Peyer's patch (tissue), 4 donors: Measurements from ENCODE around the gene WLS. TPM values are rescaled to one million over a fixed set of nuclear protein-coding genes. Genes with fewer than 3 reads are reported as not detected.
"Not testable (repeated sequence)": the region's sequence is repeated elsewhere in the genome, so short reads cannot be mapped to it uniquely, and the experiment has no call there.

ENCODE experiments used
- DNase-seq, 3 donors: peaks; one replicate each; pipeline ENCODE4 v3.0.0-alpha.2; 2017 to 2019
- H3K27ac ChIP-seq, 4 donors: fragments of 200-600 bp; sonication (generic); one replicate each; pipeline ENCODE4 v1.5.1; 2016 to 2019
- H3K27me3 ChIP-seq, 2 donors: fragments of 200-600 bp; sonication (generic); one replicate each; pipeline ENCODE4 v1.5.1; 2019
- H3K36me3 ChIP-seq, 3 donors: fragments of 200-600 bp; sonication (generic); one replicate each; pipeline ENCODE4 v1.5.1; 2016 to 2019
- H3K4me1 ChIP-seq, 4 donors: fragments of 200-600 bp; sonication (generic); one replicate each; pipeline ENCODE4 v1.5.1; 2016 to 2019
- H3K4me3 ChIP-seq, 4 donors: fragments of 200-600 bp; sonication (generic); 1 replicate in 3 of 4; 2 replicates in 1 of 4; pipeline ENCODE4 v1.5.1; 2016 to 2019; ENCODE audit warnings: mild to moderate bottlenecking in 1 of 4
- H3K9me3 ChIP-seq, 4 donors: fragments of 200-600 bp; sonication (generic); one replicate each; pipeline ENCODE4 v1.5.1; 2016 to 2019; ENCODE audit warnings: mild to moderate bottlenecking in 1 of 4
- POLR2A ChIP-seq, 2 donors: fragments of 450-650 bp; IDR thresholded peaks; one replicate each; pipeline ENCODE4 v1.5.1; 2017; ENCODE audit warnings: antibody characterized with exemption in 2 of 2, mild to moderate bottlenecking in 2 of 2, moderate library complexity in 2 of 2
- total RNA-seq, 4 donors: library from RNA; depleted of rRNA; stranded (reverse); fragments of >200 nt; gene quantifications; one replicate each; pipeline ENCODE4 v1.1.0, GENCODE V29; 2016
- TF ChIP-seq, protein P1 (sequence below), 6 experiments: fragments of 450-650 bp in 4 of 6; fragments of 200-600 bp in 2 of 6; sonication (generic) in 1 of 6; IDR thresholded peaks; one replicate each; pipeline ENCODE4 v1.5.1; 2017 to 2019; ENCODE audit warnings: antibody characterized with exemption in 6 of 6, mild to moderate bottlenecking in 3 of 6, moderate library complexity in 1 of 6

WLS gene
- total RNA-seq, 4 donors from 2014 or later = 46.1 to 140 (median 73.8) TPM

DNA sequence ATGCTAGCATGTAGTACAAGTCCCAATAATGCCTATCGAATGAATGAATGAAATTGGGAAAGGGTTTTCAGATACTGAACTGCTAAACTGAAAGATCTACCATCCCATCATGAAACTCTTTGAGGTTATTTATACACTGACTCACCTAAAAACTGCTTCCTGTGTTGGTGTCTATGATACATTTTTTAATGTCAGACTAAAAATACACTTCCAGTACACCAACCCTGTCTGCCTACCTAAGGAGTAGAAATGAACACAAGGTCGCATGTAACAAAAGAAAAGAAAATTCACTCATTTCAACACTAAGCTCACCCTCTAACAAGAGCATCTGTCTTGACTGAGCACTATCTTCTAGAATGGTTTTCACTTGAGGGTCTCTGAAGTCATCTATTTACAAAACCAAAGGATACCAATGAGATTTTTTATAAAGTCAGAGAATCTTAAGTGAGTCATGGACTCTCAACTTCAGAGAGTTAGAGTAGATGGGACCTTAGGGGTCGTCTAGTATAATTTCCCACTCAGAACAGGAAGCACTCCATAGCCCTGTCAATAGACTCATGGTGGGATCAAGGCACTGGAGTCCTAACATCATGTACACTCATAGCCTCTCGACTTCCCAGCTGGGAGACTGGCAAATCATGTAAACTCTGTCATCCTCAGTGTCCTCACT, 53.4 kb downstream of the WLS start:
- Histone ChIP-seq H3K27me3 (no peaks in the 10 kb centered on the region), H3K9me3 (no peaks in the 10 kb centered on the region), H3K4me1 (peaks cover 0 to 41% (median 0%) of the 10 kb centered on the region in 4 donors), H3K4me3 (no peak overlapping the region), H3K27ac (no peak overlapping the region), H3K36me3 (no peaks in the 10 kb centered on the region)
- no peak for DNase-seq
- TF ChIP-seq, protein P1, sequence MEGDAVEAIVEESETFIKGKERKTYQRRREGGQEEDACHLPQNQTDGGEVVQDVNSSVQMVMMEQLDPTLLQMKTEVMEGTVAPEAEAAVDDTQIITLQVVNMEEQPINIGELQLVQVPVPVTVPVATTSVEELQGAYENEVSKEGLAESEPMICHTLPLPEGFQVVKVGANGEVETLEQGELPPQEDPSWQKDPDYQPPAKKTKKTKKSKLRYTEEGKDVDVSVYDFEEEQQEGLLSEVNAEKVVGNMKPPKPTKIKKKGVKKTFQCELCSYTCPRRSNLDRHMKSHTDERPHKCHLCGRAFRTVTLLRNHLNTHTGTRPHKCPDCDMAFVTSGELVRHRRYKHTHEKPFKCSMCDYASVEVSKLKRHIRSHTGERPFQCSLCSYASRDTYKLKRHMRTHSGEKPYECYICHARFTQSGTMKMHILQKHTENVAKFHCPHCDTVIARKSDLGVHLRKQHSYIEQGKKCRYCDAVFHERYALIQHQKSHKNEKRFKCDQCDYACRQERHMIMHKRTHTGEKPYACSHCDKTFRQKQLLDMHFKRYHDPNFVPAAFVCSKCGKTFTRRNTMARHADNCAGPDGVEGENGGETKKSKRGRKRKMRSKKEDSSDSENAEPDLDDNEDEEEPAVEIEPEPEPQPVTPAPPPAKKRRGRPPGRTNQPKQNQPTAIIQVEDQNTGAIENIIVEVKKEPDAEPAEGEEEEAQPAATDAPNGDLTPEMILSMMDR (IDR thresholded peaks at IDR 0.05) = no peak
- TF ChIP-seq POLR2A (IDR thresholded peaks at IDR 0.05) = no peak

DNA sequence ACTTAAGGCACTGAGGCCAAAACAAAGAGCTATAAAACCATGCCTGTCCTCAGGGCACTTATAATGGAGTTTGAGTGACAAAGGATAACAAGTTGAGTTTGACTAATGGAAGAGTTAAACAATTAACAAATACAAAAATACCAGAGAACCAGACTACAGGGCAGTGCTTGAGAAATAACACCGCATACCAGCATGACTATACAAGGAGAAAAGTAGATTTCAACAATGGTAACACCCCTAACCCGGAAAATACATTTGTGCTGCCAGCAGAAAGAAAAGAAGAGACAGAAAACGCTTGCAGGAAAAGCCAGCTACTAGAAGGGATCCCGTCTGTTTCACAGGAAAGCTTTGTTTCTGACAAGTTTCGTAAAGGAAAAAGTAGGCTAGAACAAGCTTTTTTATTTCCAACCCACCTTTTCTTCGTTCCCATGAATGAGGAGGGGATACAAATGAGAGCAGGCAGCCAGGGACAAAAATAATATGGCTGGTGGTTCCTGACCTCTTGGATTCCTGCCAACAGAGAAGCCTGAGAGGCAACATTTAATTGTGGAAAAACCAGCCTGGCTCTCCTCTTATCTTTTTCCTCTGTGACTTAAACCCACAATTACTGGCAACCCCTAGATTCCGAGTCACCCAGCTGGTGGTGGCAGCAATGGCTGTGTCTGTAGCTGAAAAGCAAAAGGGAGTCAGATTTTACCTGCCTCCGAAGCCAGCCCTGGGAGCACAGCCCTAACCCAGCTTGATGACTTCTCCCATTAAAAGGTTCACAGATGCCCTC, 56.5 kb downstream of the WLS start:
- no peaks in the 10 kb centered on the region for H3K9me3 ChIP-seq
- DNase-seq = no peak
- H3K36me3 ChIP-seq = no peaks in the 10 kb centered on the region
- H3K4me3 ChIP-seq = no peak overlapping the region
- no peaks in the 10 kb centered on the region for H3K27me3 ChIP-seq
- no peak for TF ChIP-seq POLR2A (IDR thresholded peaks at IDR 0.05)
- TF ChIP-seq, protein P1 (IDR thresholded peaks at IDR 0.05) = no peak
- H3K27ac ChIP-seq = peak overlapping the region in 1 of 4 donors; percentile 64
- peaks cover 0 to 51% (median 0%) of the 10 kb centered on the region in 4 donors for H3K4me1 ChIP-seq

DNA sequence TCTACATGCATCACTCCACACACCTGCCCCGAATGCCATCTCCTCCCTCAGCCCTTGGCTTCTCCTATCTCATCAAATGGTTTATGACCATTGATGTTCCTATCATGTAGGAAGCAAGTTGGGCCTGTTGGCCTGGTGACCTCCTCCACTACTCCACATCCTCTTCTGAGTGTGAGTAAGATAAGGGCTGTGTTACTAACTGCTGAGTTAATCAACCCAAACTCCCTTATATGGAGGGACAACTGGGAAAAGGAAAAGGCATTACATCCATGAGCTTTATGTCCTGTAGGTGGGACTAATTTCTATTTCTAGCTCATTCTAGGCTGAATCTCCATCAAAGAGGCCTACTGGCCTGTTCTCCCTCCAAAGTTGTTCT, 57.6 kb downstream of the WLS start:
- TF ChIP-seq, protein P1 (IDR thresholded peaks at IDR 0.05) = no peak
- TF ChIP-seq POLR2A (IDR thresholded peaks at IDR 0.05) = no peak
- Histone ChIP-seq H3K27ac (peak overlapping the region in 3 of 4 donors; percentile 19 to 64 (median 61)), H3K4me1 (peaks cover 0 to 51% (median 0%) of the 10 kb centered on the region in 4 donors), H3K36me3 (no peaks in the 10 kb centered on the region), H3K9me3 (no peaks in the 10 kb centered on the region), H3K27me3 (no peaks in the 10 kb centered on the region), H3K4me3 (no peak overlapping the region)
- no peak for DNase-seq

DNA sequence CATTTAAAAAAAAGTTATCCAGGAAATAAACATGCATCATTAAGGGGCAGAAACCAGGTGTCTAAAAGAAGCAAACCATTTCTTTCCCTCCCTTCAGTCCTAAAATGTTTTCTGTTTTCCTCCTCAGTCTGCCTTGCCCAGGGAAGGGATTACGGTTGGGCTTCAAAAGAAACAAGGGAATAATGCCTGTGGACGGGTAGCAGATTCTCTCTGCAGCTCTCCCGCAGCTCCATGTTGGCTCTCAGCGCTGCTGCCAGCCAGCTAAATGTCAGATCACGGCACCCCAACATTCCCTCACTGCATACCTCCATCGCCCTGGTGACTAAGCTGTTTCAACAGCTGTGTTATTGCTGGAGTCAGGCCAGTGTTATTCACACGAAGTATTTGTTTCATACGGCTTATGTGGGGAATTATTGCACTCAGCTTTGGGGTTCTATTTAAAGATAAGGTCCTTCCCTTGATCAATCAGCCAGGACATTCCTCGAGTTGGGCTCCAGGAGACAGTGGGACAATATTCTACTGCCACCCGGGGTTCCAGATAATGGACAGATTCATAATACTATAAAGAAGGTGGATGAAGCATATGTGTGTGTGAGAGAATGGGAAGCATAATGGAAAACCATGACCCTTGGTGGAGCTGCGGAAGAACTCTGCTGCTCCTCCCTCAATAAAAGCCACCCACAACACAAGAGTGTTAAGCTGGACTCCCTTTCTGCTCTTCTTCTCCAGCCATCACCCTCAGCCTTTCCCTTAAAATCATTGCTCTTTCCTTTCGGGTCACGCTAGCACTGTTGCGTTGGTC, 58.2 kb downstream of the WLS start:
- Histone ChIP-seq H3K4me3 (peak overlapping the region in 2 of 4 donors; percentile 16 to 20), H3K4me1 (peaks cover 0 to 51% (median 0%) of the 10 kb centered on the region in 4 donors), H3K9me3 (no peaks in the 10 kb centered on the region), H3K36me3 (no peaks in the 10 kb centered on the region), H3K27ac (peak overlapping the region in 3 of 4 donors; percentile 19 to 64 (median 61)), H3K27me3 (no peaks in the 10 kb centered on the region)
- TF ChIP-seq, protein P1 (IDR thresholded peaks at IDR 0.05) = no peak
- no peak for TF ChIP-seq POLR2A (IDR thresholded peaks at IDR 0.05)
- peak in 2 of 3 donors; percentile 18 to 76 for DNase-seq

DNA sequence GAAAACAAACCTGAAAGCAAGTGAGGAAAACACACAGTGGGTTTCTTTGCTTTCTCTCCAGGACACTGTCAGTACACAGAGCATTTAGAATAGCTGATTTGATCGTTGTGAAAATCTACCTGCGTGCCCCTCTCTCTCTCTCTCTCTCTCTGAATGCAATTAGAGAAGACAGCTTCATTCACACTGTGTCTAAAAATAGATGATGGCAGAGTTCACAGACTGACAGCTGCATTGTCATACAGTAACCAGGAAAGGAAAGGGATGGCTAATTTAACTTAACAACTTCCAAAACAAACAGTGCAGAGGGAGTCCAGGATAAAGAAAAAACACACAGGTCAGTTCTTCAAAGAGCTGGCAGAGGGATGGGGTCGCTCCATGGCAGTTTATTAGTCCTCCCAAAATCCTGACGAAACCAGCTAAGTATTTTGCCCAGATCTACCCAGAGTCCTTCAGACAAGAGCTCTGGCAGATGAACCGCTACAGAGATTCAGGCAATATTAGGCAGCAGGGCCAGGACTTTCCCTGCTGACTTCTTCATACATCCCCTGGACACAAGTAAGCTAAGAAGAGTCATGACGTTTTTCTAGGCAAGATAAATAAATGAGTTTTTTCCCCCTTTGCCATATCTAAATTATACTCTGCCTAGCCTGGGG, 58.9 kb downstream of the WLS start:
- H3K36me3 ChIP-seq = no peaks in the 10 kb centered on the region
- no peak for DNase-seq
- H3K4me3 ChIP-seq = peak overlapping the region in 2 of 4 donors; percentile 16 to 20
- no peaks in the 10 kb centered on the region for H3K9me3 ChIP-seq
- H3K4me1 ChIP-seq = peaks cover 0 to 48% (median 0%) of the 10 kb centered on the region in 4 donors
- H3K27me3 ChIP-seq = no peaks in the 10 kb centered on the region
- no peak for TF ChIP-seq POLR2A (IDR thresholded peaks at IDR 0.05)
- TF ChIP-seq, protein P1 (IDR thresholded peaks at IDR 0.05) = no peak
- H3K27ac ChIP-seq = peak overlapping the region in 2 of 4 donors; percentile 61 to 64

DNA sequence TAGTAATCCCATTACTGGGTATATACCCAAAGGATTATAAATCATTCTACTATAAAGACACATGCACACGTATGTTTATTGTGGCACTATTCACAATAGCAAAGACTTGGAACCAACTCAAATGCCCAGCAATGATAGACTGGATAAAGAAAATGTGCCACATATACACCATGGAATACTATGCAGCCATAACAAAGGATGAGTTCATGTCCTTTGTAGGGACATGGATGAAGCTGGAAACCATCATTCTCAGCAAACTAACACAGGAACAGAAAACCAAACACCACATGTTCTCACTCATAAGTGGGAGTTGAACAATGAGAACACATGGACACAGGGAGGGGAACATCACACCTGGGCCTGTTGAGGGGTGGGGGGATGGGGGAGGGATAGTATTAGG, 60.5 kb downstream of the WLS start:
- not testable (repeated sequence) for DNase-seq, H3K4me3 ChIP-seq, H3K36me3 ChIP-seq, H3K27me3 ChIP-seq, H3K9me3 ChIP-seq, H3K27ac ChIP-seq
- H3K4me1 ChIP-seq = peaks cover 0 to 35% (median 0%) of the 10 kb centered on the region in 4 donors
